AG04450 (cell line): Measurements from ENCODE around the gene RHBDL1. TPM values are rescaled to one million over a fixed set of nuclear protein-coding genes. Genes with fewer than 3 reads are reported as not detected.
A peak's percentile ranks its signal among the peaks of the same experiment; 100 is the strongest.

Experiments
- CTCF ChIA-PET: fragments of 300-600, 350-600 bp; formaldehyde crosslinking; extraction: SDS; loops from one replicate; lab custom pipeline; 2022; ENCODE audit warnings: antibody characterized with exemption, inconsistent platforms; lab: Charles Lee
- POLR2A ChIA-PET: fragments of 350-600 bp; formaldehyde crosslinking; extraction: SDS; loops from one replicate; lab custom pipeline; 2021; ENCODE audit warnings: antibody characterized with exemption, inconsistent platforms; lab: Yijun Ruan, JAX
- DNase-seq: peaks from one replicate; pipeline ENCODE4 v3.0.0-alpha.2; 2011; ENCODE audit warnings: low read depth, low spot score
- H3K27ac ChIP-seq: one replicate; pipeline ENCODE4 v1.5.1; 2012; ENCODE audit warnings: low read depth, low read length, control low read depth
- H3K27me3 ChIP-seq: one replicate; pipeline ENCODE4 v1.6.0; 2012; ENCODE audit warnings: low read length; ENCODE audit not compliant: control insufficient read depth, insufficient read depth
- H3K4me3 ChIP-seq: 2 replicates; pipeline ENCODE4 v1.5.1; 2011; ENCODE audit warnings: mild to moderate bottlenecking, low read depth, low read length, control low read depth
- H3K9me3 ChIP-seq: 2 replicates; pipeline ENCODE4 v1.5.1; 2012; ENCODE audit warnings: low read length; ENCODE audit not compliant: control insufficient read depth, insufficient read depth
- CTCF ChIP-seq: IDR thresholded peaks from 2 replicates; pipeline ENCODE4 v1.5.1; 2011; ENCODE audit warnings: low read depth, low read length, control low read depth, inconsistent platforms
- polyA plus RNA-seq: library from polyadenylated mRNA; depleted of rRNA; stranded (reverse); fragments of >200 nt; gene quantifications from 2 replicates; pipeline ENCODE4 v1.2.3, GENCODE V29; 2011

RHBDL1 gene
- polyA plus RNA-seq, 1 experiment: 1.5 TPM

DNA sequence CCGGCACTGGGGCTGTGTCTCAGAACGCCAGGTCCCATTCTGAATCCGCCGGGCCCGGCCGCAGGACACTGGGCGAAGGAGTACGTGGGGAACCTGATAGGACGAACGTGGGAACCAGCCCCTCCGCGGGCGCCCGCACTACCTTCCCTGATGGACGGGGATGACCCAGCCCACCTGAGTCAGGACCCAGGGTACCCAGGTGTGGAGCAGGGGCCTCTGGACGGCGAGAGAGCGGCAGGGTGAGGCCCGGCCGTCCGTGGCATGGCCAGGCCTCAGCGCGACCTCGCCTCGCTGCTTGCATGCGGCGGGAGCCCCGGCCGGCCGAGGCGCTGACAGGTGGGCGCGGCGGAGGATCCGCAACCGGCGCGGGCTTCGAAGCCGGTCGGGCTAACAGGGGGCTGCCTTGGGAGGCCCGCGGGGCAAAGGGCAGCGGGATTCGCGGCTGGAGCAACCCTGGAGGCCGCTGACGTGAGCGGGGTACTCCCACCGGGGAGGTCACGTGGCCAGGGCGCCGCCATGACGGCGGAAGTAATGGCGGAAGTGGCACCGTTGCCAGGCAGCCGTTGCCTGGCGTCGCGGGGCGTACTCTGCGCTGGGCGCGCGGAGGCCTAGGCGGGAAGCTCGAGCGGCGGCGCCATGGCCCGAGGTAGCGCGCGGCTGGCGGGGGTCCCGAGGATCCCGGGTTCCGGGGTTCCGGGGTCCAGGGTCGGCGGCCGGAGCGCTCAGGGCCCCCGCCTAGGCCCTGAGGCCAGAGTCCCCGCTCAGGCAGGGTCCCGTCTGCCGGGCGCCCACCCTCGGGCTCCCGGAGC lies 26.5 kb upstream of the RHBDL1 start, which contains the start of gene WDR90:
Gene WDR90 (plus strand): TSS at position 585 of the 809 bp plus-strand sequence. CDS start 52 bp downstream, at position 637.
- Histone ChIP-seq H3K4me3 (peak within 1 kb of the TSS; percentile 67), H3K9me3 (no peaks in the 10 kb centered on the region; the same call in 1 of the 2 replicates), H3K27me3 (no peaks in the 10 kb centered on the region), H3K27ac (peak within 1 kb of the TSS; percentile 61)
- peak; percentile 65 for DNase-seq
- ChIA-PET POLR2A (interaction anchor here (0.8 to 1.0 kb wide), 2 partner anchors 13 to 110 kb away, joined by 5 to 6 read pairs; partner anchors contain the start of gene METTL26), CTCF (interaction anchor here (0.6 kb wide), 1 partner anchor 9 kb away, joined by 4 read pairs; no protein-coding TSS in a partner anchor)
- no peak for TF ChIP-seq CTCF

- Histone ChIP-seq H3K27ac (no peak overlapping the region), H3K9me3 (no peaks in the 10 kb centered on the region; the same call in 1 of the 2 replicates), H3K27me3 (no peaks in the 10 kb centered on the region), H3K4me3 (peak overlapping the region; percentile 67)
- no peak for TF ChIP-seq CTCF
- no peak for DNase-seq
- POLR2A ChIA-PET: interaction anchor here (0.8 to 1.0 kb wide), 2 partner anchors 13 to 111 kb away, joined by 5 to 6 read pairs; partner anchors contain the start of gene METTL26
- CTCF ChIA-PET: interaction anchor here (0.6 kb wide), 1 partner anchor 10 kb away, joined by 4 read pairs; no protein-coding TSS in a partner anchor
These were observed 25.8 kb upstream of the RHBDL1 start for GRCh38 chr16:649631-650030.

- H3K9me3 ChIP-seq: no peaks in the 10 kb centered on the region; the same call in 1 of the 2 replicates
- ChIA-PET POLR2A (interaction anchor here (0.8 kb wide), 1 partner anchor 27 kb away, joined by 3 read pairs; no protein-coding TSS in a partner anchor), CTCF (no interaction called here)
- H3K27me3 ChIP-seq: no peaks in the 10 kb centered on the region
- no peak overlapping the region for H3K27ac ChIP-seq
- no peak for TF ChIP-seq CTCF
- DNase-seq: no peak
- no peak overlapping the region for H3K4me3 ChIP-seq
These were observed 23.6 kb upstream of the RHBDL1 start for GRCh38 chr16:651844-652243.

- no peak for DNase-seq
- H3K4me3 ChIP-seq: no peak overlapping the region
- CTCF ChIA-PET: interaction anchor here (1.4 kb wide), 1 partner anchor 15 kb away, joined by 4 read pairs; the partner anchor contains the start of gene RHOT2
- POLR2A ChIA-PET: interaction anchor here (0.8 kb wide), 1 partner anchor 26 kb away, joined by 3 read pairs; no protein-coding TSS in a partner anchor
- no peak overlapping the region for H3K27ac ChIP-seq
- no peak for TF ChIP-seq CTCF
- no peaks in the 10 kb centered on the region; the same call in 1 of the 2 replicates for H3K9me3 ChIP-seq
- H3K27me3 ChIP-seq: no peaks in the 10 kb centered on the region
These were observed 22.8 kb upstream of the RHBDL1 start for GRCh38 chr16:652454-653305.
